Stimulated activated naive CD8-positive, alpha-beta T cell treated with anti-CD3 and anti-CD28 coated beads, Interleukin-15, Interleukin-2, amounts not matched to agents 100 ng/mL and 50 ng/mL, for 24 hours (primary cell): ENCODE results near the gene MYH7.
"Not testable (repeated sequence)": the region's sequence is repeated elsewhere in the genome, so short reads cannot be mapped to it uniquely, and the experiment has no call there.

Source experiments
- H3K27ac Mint-ChIP-seq: one replicate; pipeline ENCODE4 v1.8.0; 2021; ENCODE audit warnings: mild to moderate bottlenecking, mixed read lengths
- H3K27me3 Mint-ChIP-seq: one replicate; pipeline ENCODE4 v1.8.0; 2021; ENCODE audit warnings: mixed read lengths
- H3K36me3 Mint-ChIP-seq: one replicate; pipeline ENCODE4 v1.8.0; 2021; ENCODE audit warnings: low read depth, mixed read lengths
- H3K4me1 Mint-ChIP-seq: one replicate; pipeline ENCODE4 v1.8.0; 2021; ENCODE audit warnings: low read depth, mixed read lengths
- H3K4me3 Mint-ChIP-seq: one replicate; pipeline ENCODE4 v1.8.0; 2021; ENCODE audit warnings: mild to moderate bottlenecking, mixed read lengths
- H3K9me3 Mint-ChIP-seq: one replicate; pipeline ENCODE4 v1.8.0; 2021; ENCODE audit warnings: mixed read lengths

Gene MYH7

GRCh38 chr14:23399136-23399535 is 36.3 kb downstream of the MYH7 start:
- Mint-ChIP-seq H3K9me3 (no peaks in the 10 kb centered on the region), H3K27ac (no peak overlapping the region), H3K36me3 (no peaks in the 10 kb centered on the region), H3K4me1 (no peaks in the 10 kb centered on the region), H3K4me3 (no peak overlapping the region), H3K27me3 (peaks cover 3% of the 10 kb centered on the region)

- H3K27ac Mint-ChIP-seq = no peak overlapping the region
- H3K27me3 Mint-ChIP-seq = peaks cover 3% of the 10 kb centered on the region
- H3K4me3 Mint-ChIP-seq = no peak overlapping the region
- no peaks in the 10 kb centered on the region for H3K36me3 Mint-ChIP-seq
- H3K4me1 Mint-ChIP-seq = no peaks in the 10 kb centered on the region
- H3K9me3 Mint-ChIP-seq = no peaks in the 10 kb centered on the region
Measured at GRCh38 chr14:23398348-23398747, 37.1 kb downstream of the MYH7 start.

- no peaks in the 10 kb centered on the region for H3K36me3 Mint-ChIP-seq
- no peak overlapping the region for H3K27ac Mint-ChIP-seq
Measured at GRCh38 chr14:23396781-23397407, 38.6 kb downstream of the MYH7 start.

GRCh38 chr14:23396126-23396525 is 39.3 kb downstream of the MYH7 start:
- no peak overlapping the region for H3K4me3 Mint-ChIP-seq
- H3K9me3 Mint-ChIP-seq = no peaks in the 10 kb centered on the region
- H3K36me3 Mint-ChIP-seq = no peaks in the 10 kb centered on the region
- peaks cover 3% of the 10 kb centered on the region for H3K27me3 Mint-ChIP-seq
- no peak overlapping the region for H3K27ac Mint-ChIP-seq
- H3K4me1 Mint-ChIP-seq = no peaks in the 10 kb centered on the region

More at GRCh38 chr14:23396781-23397407, 38.6 kb downstream of the MYH7 start:
- Mint-ChIP-seq H3K9me3 (no peaks in the 10 kb centered on the region), H3K4me1 (no peaks in the 10 kb centered on the region), H3K4me3 (no peak overlapping the region), H3K27me3 (peaks cover 3% of the 10 kb centered on the region)

GRCh38 chr14:23392613-23393012 is 42.8 kb downstream of the MYH7 start:
- Mint-ChIP-seq H3K27ac (no peak overlapping the region), H3K9me3 (no peaks in the 10 kb centered on the region), H3K36me3 (no peaks in the 10 kb centered on the region), H3K27me3 (no peaks in the 10 kb centered on the region), H3K4me3 (no peak overlapping the region), H3K4me1 (no peaks in the 10 kb centered on the region)

GRCh38 chr14:23389871-23390270 is 45.6 kb downstream of the MYH7 start:
- H3K27ac Mint-ChIP-seq, H3K4me1 Mint-ChIP-seq, H3K9me3 Mint-ChIP-seq, H3K4me3 Mint-ChIP-seq, H3K36me3 Mint-ChIP-seq, H3K27me3 Mint-ChIP-seq: not testable (repeated sequence)

- no peaks in the 10 kb centered on the region for H3K36me3 Mint-ChIP-seq
- no peak overlapping the region for H3K27ac Mint-ChIP-seq
- H3K27me3 Mint-ChIP-seq = no peaks in the 10 kb centered on the region
- H3K9me3 Mint-ChIP-seq = no peaks in the 10 kb centered on the region
- no peak overlapping the region for H3K4me3 Mint-ChIP-seq
- no peaks in the 10 kb centered on the region for H3K4me1 Mint-ChIP-seq
Measured at GRCh38 chr14:23389396-23389795, 46.1 kb downstream of the MYH7 start.

- no peak overlapping the region for H3K27ac Mint-ChIP-seq
- H3K27me3 Mint-ChIP-seq = no peaks in the 10 kb centered on the region
- no peaks in the 10 kb centered on the region for H3K9me3 Mint-ChIP-seq
- no peaks in the 10 kb centered on the region for H3K36me3 Mint-ChIP-seq
- H3K4me3 Mint-ChIP-seq = no peak overlapping the region
- no peaks in the 10 kb centered on the region for H3K4me1 Mint-ChIP-seq
Measured at GRCh38 chr14:23388996-23389395, 46.5 kb downstream of the MYH7 start.

GRCh38 chr14:23387916-23388882 is 47.3 kb downstream of the MYH7 start:
- Mint-ChIP-seq H3K4me1 (no peaks in the 10 kb centered on the region), H3K27ac (no peak overlapping the region), H3K27me3 (no peaks in the 10 kb centered on the region), H3K36me3 (no peaks in the 10 kb centered on the region), H3K9me3 (no peaks in the 10 kb centered on the region), H3K4me3 (no peak overlapping the region)

- Mint-ChIP-seq H3K4me1 (no peaks in the 10 kb centered on the region), H3K36me3 (no peaks in the 10 kb centered on the region), H3K27ac (no peak overlapping the region), H3K9me3 (no peaks in the 10 kb centered on the region), H3K4me3 (no peak overlapping the region), H3K27me3 (no peaks in the 10 kb centered on the region)
Measured at GRCh38 chr14:23386999-23387398, 48.5 kb downstream of the MYH7 start.

- H3K27me3 Mint-ChIP-seq, H3K27ac Mint-ChIP-seq: not testable (repeated sequence)
Measured at GRCh38 chr14:23386266-23386657, 49.2 kb downstream of the MYH7 start.

GRCh38 chr14:23385642-23386265 is 49.7 kb downstream of the MYH7 start:
- no peak overlapping the region for H3K4me3 Mint-ChIP-seq
- no peaks in the 10 kb centered on the region for H3K9me3 Mint-ChIP-seq
- H3K36me3 Mint-ChIP-seq = no peaks in the 10 kb centered on the region
- no peaks in the 10 kb centered on the region for H3K27me3 Mint-ChIP-seq
- no peak overlapping the region for H3K27ac Mint-ChIP-seq
- no peaks in the 10 kb centered on the region for H3K4me1 Mint-ChIP-seq

More at GRCh38 chr14:23386266-23386657, 49.2 kb downstream of the MYH7 start:
- H3K36me3 Mint-ChIP-seq, H3K9me3 Mint-ChIP-seq, H3K4me3 Mint-ChIP-seq, H3K4me1 Mint-ChIP-seq: not testable (repeated sequence)

GRCh38 chr14:23385244-23385641 is 50.2 kb downstream of the MYH7 start:
- no peak overlapping the region for H3K27ac Mint-ChIP-seq
- no peaks in the 10 kb centered on the region for H3K36me3 Mint-ChIP-seq
- H3K4me1 Mint-ChIP-seq = no peaks in the 10 kb centered on the region
- no peak overlapping the region for H3K4me3 Mint-ChIP-seq
- H3K9me3 Mint-ChIP-seq = no peaks in the 10 kb centered on the region
- no peaks in the 10 kb centered on the region for H3K27me3 Mint-ChIP-seq

- Mint-ChIP-seq H3K27ac (no peak overlapping the region), H3K36me3 (no peaks in the 10 kb centered on the region), H3K9me3 (no peaks in the 10 kb centered on the region), H3K4me1 (no peaks in the 10 kb centered on the region), H3K4me3 (no peak overlapping the region), H3K27me3 (no peaks in the 10 kb centered on the region)
Measured at GRCh38 chr14:23384364-23385080, 50.9 kb downstream of the MYH7 start.
